Chondrocyte (in vitro differentiated cells): ENCODE measurements around the gene LCE1A. TPM values are rescaled to one million over a fixed set of nuclear protein-coding genes. Genes with fewer than 3 reads are reported as not detected.

Experiments
- DNase-seq: peaks from one replicate; pipeline ENCODE4 v3.0.0; 2021; ENCODE audit warnings: mixed read lengths, low spot score
- H3K27ac Mint-ChIP-seq: one replicate; pipeline ENCODE4 v1.8.0; 2021; ENCODE audit warnings: mild to moderate bottlenecking, moderate library complexity, mixed read lengths; ENCODE audit not compliant: unreplicated experiment
- H3K27me3 Mint-ChIP-seq: 2 replicates; pipeline ENCODE4 v1.8.0; 2021; ENCODE audit warnings: low read depth, mixed read lengths
- H3K36me3 Mint-ChIP-seq: 2 replicates; pipeline ENCODE4 v1.8.0; 2021; ENCODE audit warnings: low read depth, mixed read lengths
- H3K4me1 Mint-ChIP-seq: 2 replicates; pipeline ENCODE4 v1.8.0; 2021; ENCODE audit warnings: low read depth, mild to moderate bottlenecking, mixed read lengths
- H3K4me3 Mint-ChIP-seq: one replicate; pipeline ENCODE4 v1.8.0; 2021; ENCODE audit warnings: mild to moderate bottlenecking, moderate library complexity, mixed read lengths; ENCODE audit not compliant: unreplicated experiment
- H3K9me3 Mint-ChIP-seq: 2 replicates; pipeline ENCODE4 v1.8.0; 2021; ENCODE audit warnings: low read depth, mixed read lengths
- total RNA-seq: library from RNA; stranded (reverse); gene quantifications from 3 replicates; pipeline ENCODE4 v1.2.1, GENCODE V29; 2021
- TF ChIP-seq, protein P1 (sequence below): fragments of 200-600 bp; sonication (generic); IDR thresholded peaks from 2 replicates; pipeline ENCODE4 v1.5.0; 2021; ENCODE audit warnings: antibody characterized with exemption, mild to moderate bottlenecking, moderate library complexity

LCE1A gene
- total RNA-seq, 1 donor from 2014 or later: not detected

DNA sequence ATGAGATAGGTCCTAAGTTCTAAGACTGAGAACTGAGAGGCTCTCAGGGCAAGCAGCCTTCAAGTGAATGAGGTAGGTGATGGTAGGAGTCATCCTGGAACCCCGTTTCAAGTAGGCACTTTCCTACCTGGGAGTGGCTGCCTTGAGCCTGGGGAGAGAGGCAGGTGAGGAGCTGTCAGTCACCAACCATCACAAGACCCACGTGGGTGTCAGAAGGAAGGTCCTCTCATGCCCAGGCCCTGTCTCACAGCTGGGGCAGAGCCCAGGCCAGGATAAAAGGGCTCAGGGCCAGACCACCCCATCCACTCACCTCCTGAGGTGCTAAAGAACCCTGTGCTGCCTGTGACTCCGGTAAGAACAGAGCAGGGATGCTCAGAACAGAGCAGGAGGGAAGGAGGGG, 30.9 kb upstream of the LCE1A start, which contains the start of gene LCE1D:
Gene LCE1D, plus strand, starts transcription at position 301 of the 400 bp plus-strand sequence. CDS start 1,074 bp downstream, outside the sequence.
- no peaks in the 10 kb centered on the region for H3K4me1 Mint-ChIP-seq
- no peak within 1 kb of the TSS for H3K4me3 Mint-ChIP-seq
- no peaks in the 10 kb centered on the region for H3K27me3 Mint-ChIP-seq
- no peak within 1 kb of the TSS for H3K27ac Mint-ChIP-seq
- H3K36me3 Mint-ChIP-seq: no peaks in the 10 kb centered on the region
- TF ChIP-seq, protein P1, sequence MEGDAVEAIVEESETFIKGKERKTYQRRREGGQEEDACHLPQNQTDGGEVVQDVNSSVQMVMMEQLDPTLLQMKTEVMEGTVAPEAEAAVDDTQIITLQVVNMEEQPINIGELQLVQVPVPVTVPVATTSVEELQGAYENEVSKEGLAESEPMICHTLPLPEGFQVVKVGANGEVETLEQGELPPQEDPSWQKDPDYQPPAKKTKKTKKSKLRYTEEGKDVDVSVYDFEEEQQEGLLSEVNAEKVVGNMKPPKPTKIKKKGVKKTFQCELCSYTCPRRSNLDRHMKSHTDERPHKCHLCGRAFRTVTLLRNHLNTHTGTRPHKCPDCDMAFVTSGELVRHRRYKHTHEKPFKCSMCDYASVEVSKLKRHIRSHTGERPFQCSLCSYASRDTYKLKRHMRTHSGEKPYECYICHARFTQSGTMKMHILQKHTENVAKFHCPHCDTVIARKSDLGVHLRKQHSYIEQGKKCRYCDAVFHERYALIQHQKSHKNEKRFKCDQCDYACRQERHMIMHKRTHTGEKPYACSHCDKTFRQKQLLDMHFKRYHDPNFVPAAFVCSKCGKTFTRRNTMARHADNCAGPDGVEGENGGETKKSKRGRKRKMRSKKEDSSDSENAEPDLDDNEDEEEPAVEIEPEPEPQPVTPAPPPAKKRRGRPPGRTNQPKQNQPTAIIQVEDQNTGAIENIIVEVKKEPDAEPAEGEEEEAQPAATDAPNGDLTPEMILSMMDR: no peak
- no peaks in the 10 kb centered on the region for H3K9me3 Mint-ChIP-seq
- DNase-seq: no peak

DNA sequence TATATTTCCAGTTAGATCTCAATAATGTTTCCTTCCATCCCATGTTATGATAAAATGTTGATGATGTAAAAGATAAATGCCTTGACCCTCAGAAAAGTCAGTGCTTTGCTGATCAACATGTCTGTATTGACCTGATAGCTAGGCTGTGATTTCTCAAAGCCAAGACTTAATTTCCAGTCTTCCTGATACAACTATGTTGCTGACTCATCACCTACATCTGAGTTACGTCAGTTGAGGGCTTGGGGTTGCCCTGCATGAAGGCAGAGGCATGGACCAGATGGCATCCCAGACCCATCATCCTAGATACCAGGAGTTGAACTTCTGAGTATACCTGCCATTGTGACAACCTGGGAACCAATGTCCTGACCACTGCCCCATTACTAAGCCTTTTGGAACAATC, 25.9 kb upstream of the LCE1A start:
- TF ChIP-seq, protein P1: no peak
- no peaks in the 10 kb centered on the region for H3K36me3 Mint-ChIP-seq
- H3K27me3 Mint-ChIP-seq: no peaks in the 10 kb centered on the region
- no peaks in the 10 kb centered on the region for H3K9me3 Mint-ChIP-seq
- no peak for DNase-seq
- H3K4me3 Mint-ChIP-seq: no peak overlapping the region
- H3K27ac Mint-ChIP-seq: no peak overlapping the region
- H3K4me1 Mint-ChIP-seq: no peaks in the 10 kb centered on the region

DNA sequence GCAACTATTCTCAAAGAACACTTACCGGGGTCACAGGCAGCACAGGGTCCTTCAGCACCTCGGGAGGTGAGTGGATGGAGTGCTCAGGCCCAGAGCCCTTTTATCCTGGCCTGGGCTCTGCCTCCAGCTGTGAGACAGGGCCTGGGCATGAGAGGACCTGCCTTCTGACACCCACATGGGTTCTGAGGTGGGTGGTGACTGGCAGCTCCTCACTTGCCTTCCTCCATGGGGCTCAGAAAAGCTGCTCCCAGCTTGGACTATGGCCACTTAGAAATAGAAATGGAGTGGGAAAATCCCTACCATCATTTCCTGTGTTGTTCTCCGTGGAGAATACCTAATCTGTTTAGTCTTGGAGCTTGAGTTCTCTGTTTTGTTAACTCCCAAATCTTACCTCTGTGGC, 20.7 kb upstream of the LCE1A start, which contains the start of gene LCE1C:
Gene LCE1C, minus strand, starts transcription at position 76 of the 400 bp plus-strand sequence. CDS start 1,173 bp downstream, outside the sequence.
- TF ChIP-seq, protein P1: no peak
- no peaks in the 10 kb centered on the region for H3K36me3 Mint-ChIP-seq
- H3K27ac Mint-ChIP-seq: no peak within 1 kb of the TSS
- H3K27me3 Mint-ChIP-seq: no peaks in the 10 kb centered on the region
- DNase-seq: no peak
- no peaks in the 10 kb centered on the region for H3K9me3 Mint-ChIP-seq
- no peak within 1 kb of the TSS for H3K4me3 Mint-ChIP-seq
- no peaks in the 10 kb centered on the region for H3K4me1 Mint-ChIP-seq

DNA sequence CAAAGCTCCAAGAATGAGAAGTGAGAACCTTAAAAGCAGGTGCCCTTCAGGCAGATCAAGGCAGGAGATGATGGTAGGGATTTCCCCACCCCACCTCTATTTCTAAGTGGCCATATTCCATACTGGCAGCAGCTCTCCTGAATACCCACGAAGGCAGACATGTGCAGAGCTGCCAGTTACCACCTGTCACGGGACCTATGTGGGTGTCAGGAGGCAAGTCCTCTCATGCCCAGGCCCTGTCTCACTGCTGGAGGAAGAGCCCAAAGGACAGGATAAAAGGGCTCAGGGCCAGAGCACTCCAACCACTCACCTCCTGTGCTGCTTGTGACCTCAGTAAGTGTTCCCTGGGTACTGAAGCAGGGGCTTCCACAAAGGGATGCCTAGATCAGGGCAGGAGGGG, 16.2 kb upstream of the LCE1A start:
- no peak for DNase-seq
- H3K9me3 Mint-ChIP-seq: peaks cover 9% of the 10 kb centered on the region
- no peak overlapping the region for H3K4me3 Mint-ChIP-seq
- H3K36me3 Mint-ChIP-seq: no peaks in the 10 kb centered on the region
- H3K27ac Mint-ChIP-seq: no peak overlapping the region
- H3K4me1 Mint-ChIP-seq: no peaks in the 10 kb centered on the region
- TF ChIP-seq, protein P1: no peak
- no peaks in the 10 kb centered on the region for H3K27me3 Mint-ChIP-seq

DNA sequence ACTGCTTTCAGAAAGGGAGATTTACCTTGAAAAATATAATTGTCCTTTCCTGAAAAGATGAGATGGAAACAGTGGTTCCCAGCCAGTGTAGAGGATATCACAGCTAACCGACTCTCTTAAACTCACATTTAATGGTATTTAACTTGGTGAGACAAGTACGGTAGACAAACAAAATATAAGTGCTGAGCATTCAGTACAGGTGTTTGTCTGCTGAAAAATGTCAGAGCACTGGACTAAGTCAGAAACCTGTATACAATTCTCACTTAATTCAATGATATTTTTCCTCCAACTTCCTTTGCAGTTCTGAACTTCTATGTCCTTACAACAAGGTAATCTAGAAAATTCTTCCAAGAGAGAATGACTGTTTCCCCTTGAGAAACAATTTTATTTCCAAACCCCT, 15.6 kb upstream of the LCE1A start, which contains the start of gene LCE1B:
Gene LCE1B, plus strand, starts transcription at position 301 of the 400 bp plus-strand sequence. CDS start 476 bp downstream, outside the sequence.
- TF ChIP-seq, protein P1: no peak
- DNase-seq: no peak
- no peaks in the 10 kb centered on the region for H3K36me3 Mint-ChIP-seq
- no peaks in the 10 kb centered on the region for H3K27me3 Mint-ChIP-seq
- no peaks in the 10 kb centered on the region for H3K4me1 Mint-ChIP-seq
- H3K27ac Mint-ChIP-seq: no peak within 1 kb of the TSS
- no peak within 1 kb of the TSS for H3K4me3 Mint-ChIP-seq
- peaks cover 9% of the 10 kb centered on the region for H3K9me3 Mint-ChIP-seq
